Astrocyte (in vitro differentiated cells and primary cell): ENCODE measurements around the gene KCNA5. TPM values are rescaled to one million over a fixed set of nuclear protein-coding genes. Genes with fewer than 3 reads are reported as not detected.

Experiments used
- DNase-seq: peaks from one replicate; pipeline ENCODE4 v3.0.0-alpha.2; 2010; ENCODE audit warnings: low read depth
- FAIRE-seq: peaks from 2 replicates; lab custom pipeline; 2011; peaks lifted over from hg19 to GRCh38; lab: Jason Lieb, UNC
- H2AFZ ChIP-seq: 2 replicates; pipeline ENCODE4 v1.6.0; 2012; ENCODE audit warnings: low read depth, low read length, inconsistent platforms
- H3K27ac ChIP-seq: 2 replicates; pipeline ENCODE4 v1.5.1; 2011; ENCODE audit warnings: low read depth, low read length, inconsistent platforms
- H3K27me3 ChIP-seq: 2 replicates; pipeline ENCODE4 v1.6.0; 2011; ENCODE audit warnings: low read length, inconsistent platforms; ENCODE audit not compliant: insufficient read depth
- H3K36me3 ChIP-seq: 2 replicates; pipeline ENCODE4 v1.5.1; 2011; ENCODE audit warnings: low read length, inconsistent platforms; ENCODE audit not compliant: insufficient read depth
- H3K4me1 ChIP-seq: 2 replicates; pipeline ENCODE4 v1.5.1; 2011; ENCODE audit warnings: low read length, inconsistent platforms; ENCODE audit not compliant: insufficient read depth
- H3K4me2 ChIP-seq: 2 replicates; pipeline ENCODE4 v1.6.0; 2012; ENCODE audit warnings: low read length, inconsistent platforms
- H3K4me3 ChIP-seq: 2 replicates; pipeline ENCODE4 v1.5.1; 2011; ENCODE audit warnings: low read depth, mild to moderate bottlenecking, low read length, inconsistent platforms; ENCODE audit not compliant: insufficient read depth
- H3K79me2 ChIP-seq: 2 replicates; pipeline ENCODE4 v1.6.0; 2012; ENCODE audit warnings: mild to moderate bottlenecking, low read length, inconsistent platforms; ENCODE audit not compliant: insufficient read depth
- H3K9ac ChIP-seq: 2 replicates; pipeline ENCODE4 v1.6.0; 2012; ENCODE audit warnings: mild to moderate bottlenecking, low read length, inconsistent platforms
- H3K9me3 ChIP-seq: 2 replicates; pipeline ENCODE4 v1.5.1; 2012; ENCODE audit warnings: low read depth, mild to moderate bottlenecking, low read length, inconsistent platforms; ENCODE audit not compliant: insufficient read depth
- H4K20me1 ChIP-seq: 2 replicates; pipeline ENCODE4 v1.6.0; 2012; ENCODE audit warnings: low read length, inconsistent platforms; ENCODE audit not compliant: insufficient read depth
- H3K27ac Mint-ChIP-seq: one replicate; pipeline ENCODE4 v1.8.0; 2021; ENCODE audit warnings: mild to moderate bottlenecking, mixed read lengths; ENCODE audit not compliant: unreplicated experiment
- H3K27me3 Mint-ChIP-seq: one replicate; pipeline ENCODE4 v1.8.0; 2021; ENCODE audit warnings: low read depth, mixed read lengths; ENCODE audit not compliant: unreplicated experiment
- H3K36me3 Mint-ChIP-seq: one replicate; pipeline ENCODE4 v1.8.0; 2021; ENCODE audit warnings: low read depth, mixed read lengths; ENCODE audit not compliant: unreplicated experiment
- H3K4me1 Mint-ChIP-seq: one replicate; pipeline ENCODE4 v1.8.0; 2021; ENCODE audit warnings: low read depth, mixed read lengths; ENCODE audit not compliant: unreplicated experiment
- H3K4me3 Mint-ChIP-seq: one replicate; pipeline ENCODE4 v1.8.0; 2021; ENCODE audit warnings: mild to moderate bottlenecking, moderate library complexity, mixed read lengths; ENCODE audit not compliant: unreplicated experiment
- H3K9me3 Mint-ChIP-seq: one replicate; pipeline ENCODE4 v1.8.0; 2021; ENCODE audit warnings: mild to moderate bottlenecking, mixed read lengths; ENCODE audit not compliant: unreplicated experiment
- EZH2 ChIP-seq: IDR thresholded peaks from 2 replicates; pipeline ENCODE4 v1.6.1; 2012; ENCODE audit warnings: mild to moderate bottlenecking, low read length, inconsistent platforms; ENCODE audit not compliant: insufficient read depth
- total RNA-seq: library from RNA; stranded (reverse); gene quantifications from 2 replicates; pipeline ENCODE4 v1.2.1, GENCODE V29; 2021
- TF ChIP-seq, protein P1 (sequence below): IDR thresholded peaks from 2 replicates; pipeline ENCODE4 v1.5.1; 2011; ENCODE audit warnings: low read depth, mild to moderate bottlenecking, inconsistent platforms, low read length, moderate library complexity; ENCODE audit not compliant: insufficient read depth

KCNA5 gene
- total RNA-seq, 1 donor from 2014 or later: not detected

DNA sequence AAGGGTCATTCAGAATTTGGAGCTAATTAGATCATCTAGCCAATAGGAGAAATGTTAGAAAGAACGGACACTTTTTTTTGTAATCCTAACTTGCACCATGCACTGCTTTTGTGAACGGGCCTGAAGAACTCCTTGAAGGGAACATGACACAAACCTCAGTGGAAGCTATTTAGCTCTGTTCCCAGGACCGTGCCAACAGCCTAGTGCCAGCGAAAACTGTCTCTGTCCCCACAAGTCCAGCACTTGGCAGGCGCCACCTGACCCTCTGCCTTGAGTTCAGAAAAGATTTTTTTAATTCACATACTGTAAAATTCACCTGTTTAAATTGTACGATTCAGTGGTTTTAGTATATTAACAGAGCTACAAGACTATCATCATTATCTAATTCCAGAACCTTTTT lies 31.3 kb upstream of the KCNA5 start:
- Histone ChIP-seq H3K9me3 (no peaks in the 10 kb centered on the region), H3K27me3 (no peaks in the 10 kb centered on the region), H3K79me2 (no peaks in the 10 kb centered on the region), H3K4me1 (no peaks in the 10 kb centered on the region), H3K36me3 (no peaks in the 10 kb centered on the region), H4K20me1 (no peaks in the 10 kb centered on the region), H3K4me3 (no peak overlapping the region), H3K27ac (no peak overlapping the region), H3K9ac (no peak overlapping the region), H3K4me2 (no peak overlapping the region), H2AFZ (no peak overlapping the region)
- no peak overlapping the region for H3K27ac Mint-ChIP-seq
- TF ChIP-seq, protein P1, sequence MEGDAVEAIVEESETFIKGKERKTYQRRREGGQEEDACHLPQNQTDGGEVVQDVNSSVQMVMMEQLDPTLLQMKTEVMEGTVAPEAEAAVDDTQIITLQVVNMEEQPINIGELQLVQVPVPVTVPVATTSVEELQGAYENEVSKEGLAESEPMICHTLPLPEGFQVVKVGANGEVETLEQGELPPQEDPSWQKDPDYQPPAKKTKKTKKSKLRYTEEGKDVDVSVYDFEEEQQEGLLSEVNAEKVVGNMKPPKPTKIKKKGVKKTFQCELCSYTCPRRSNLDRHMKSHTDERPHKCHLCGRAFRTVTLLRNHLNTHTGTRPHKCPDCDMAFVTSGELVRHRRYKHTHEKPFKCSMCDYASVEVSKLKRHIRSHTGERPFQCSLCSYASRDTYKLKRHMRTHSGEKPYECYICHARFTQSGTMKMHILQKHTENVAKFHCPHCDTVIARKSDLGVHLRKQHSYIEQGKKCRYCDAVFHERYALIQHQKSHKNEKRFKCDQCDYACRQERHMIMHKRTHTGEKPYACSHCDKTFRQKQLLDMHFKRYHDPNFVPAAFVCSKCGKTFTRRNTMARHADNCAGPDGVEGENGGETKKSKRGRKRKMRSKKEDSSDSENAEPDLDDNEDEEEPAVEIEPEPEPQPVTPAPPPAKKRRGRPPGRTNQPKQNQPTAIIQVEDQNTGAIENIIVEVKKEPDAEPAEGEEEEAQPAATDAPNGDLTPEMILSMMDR: no peak
- H3K4me1 Mint-ChIP-seq: peaks cover 13% of the 10 kb centered on the region
- no peaks in the 10 kb centered on the region for H3K9me3 Mint-ChIP-seq
- FAIRE-seq (no peak), DNase-seq (no peak)
- H3K4me3 Mint-ChIP-seq: no peak overlapping the region
- H3K36me3 Mint-ChIP-seq: no peaks in the 10 kb centered on the region
- H3K27me3 Mint-ChIP-seq: peaks cover 34% of the 10 kb centered on the region

- Histone ChIP-seq H3K4me3 (no peak overlapping the region), H3K36me3 (no peaks in the 10 kb centered on the region), H3K4me1 (no peaks in the 10 kb centered on the region), H3K79me2 (no peaks in the 10 kb centered on the region), H3K9me3 (no peaks in the 10 kb centered on the region), H3K27me3 (peaks cover 2% of the 10 kb centered on the region), H3K9ac (no peak overlapping the region), H2AFZ (no peak overlapping the region), H3K4me2 (no peak overlapping the region), H4K20me1 (no peaks in the 10 kb centered on the region), H3K27ac (no peak overlapping the region)
- TF ChIP-seq, protein P1: no peak
- TF ChIP-seq EZH2: no peak
- no peak overlapping the region for H3K4me3 Mint-ChIP-seq
- no peak overlapping the region for H3K27ac Mint-ChIP-seq
- DNase-seq: peak; percentile 68
- no peaks in the 10 kb centered on the region for H3K9me3 Mint-ChIP-seq
- H3K4me1 Mint-ChIP-seq: peaks cover 13% of the 10 kb centered on the region
- no peak for FAIRE-seq
- H3K27me3 Mint-ChIP-seq: peaks cover 40% of the 10 kb centered on the region
- no peaks in the 10 kb centered on the region for H3K36me3 Mint-ChIP-seq
Measured at GRCh38 chr12:5013266-5013730, 30.4 kb upstream of the KCNA5 start.

DNA sequence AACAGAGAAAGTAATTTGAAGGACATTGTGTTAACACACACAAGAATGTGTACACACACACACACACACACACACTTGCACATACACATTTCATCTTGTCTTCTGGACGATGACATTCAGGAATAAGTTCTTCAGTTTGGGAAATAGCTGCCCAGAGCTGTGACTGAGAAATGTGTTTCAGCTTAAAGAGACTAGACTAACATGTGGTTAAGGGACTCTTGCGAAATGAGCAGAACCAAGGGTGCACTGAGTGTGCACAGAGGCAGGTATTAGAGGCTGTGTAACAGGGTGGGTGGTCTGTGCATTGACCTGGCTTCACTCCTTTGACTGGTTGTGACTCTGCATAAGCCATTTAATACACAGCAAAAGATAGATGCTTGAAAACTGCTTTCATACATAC lies 29.4 kb upstream of the KCNA5 start:
- DNase-seq (no peak), FAIRE-seq (no peak)
- Histone ChIP-seq H3K9me3 (no peaks in the 10 kb centered on the region), H3K27ac (no peak overlapping the region), H3K27me3 (peaks cover 2% of the 10 kb centered on the region), H3K79me2 (no peaks in the 10 kb centered on the region), H3K9ac (no peak overlapping the region), H2AFZ (no peak overlapping the region), H3K36me3 (no peaks in the 10 kb centered on the region), H3K4me3 (no peak overlapping the region), H3K4me2 (no peak overlapping the region), H3K4me1 (no peaks in the 10 kb centered on the region), H4K20me1 (no peaks in the 10 kb centered on the region)
- Mint-ChIP-seq H3K36me3 (no peaks in the 10 kb centered on the region), H3K4me1 (peaks cover 13% of the 10 kb centered on the region), H3K4me3 (no peak overlapping the region), H3K27me3 (peaks cover 41% of the 10 kb centered on the region), H3K9me3 (no peaks in the 10 kb centered on the region), H3K27ac (no peak overlapping the region)
- TF ChIP-seq, protein P1: no peak
- no peak for TF ChIP-seq EZH2
